Stomach (tissue), 9 donors: ENCODE results near the gene SND1. TPM values are rescaled to one million over a fixed set of nuclear protein-coding genes. Genes with fewer than 3 reads are reported as not detected.

Experiments
- DNase-seq, 2 donors: peaks; one replicate each; pipeline versions ENCODE4 v3.0.0 to v3.0.0-alpha.2; 2013 to 2019
- H3K27ac ChIP-seq, 5 donors: fragments of 200-600 bp in 4 of 5; sonication (generic) in 4 of 5; one replicate each; pipeline ENCODE4 v1.5.1; 2013 to 2019; ENCODE audit warnings: mild to moderate bottlenecking in 1 of 5, moderate library complexity in 1 of 5
- H3K27me3 ChIP-seq, 3 donors: fragments of 200-600 bp; sonication (generic); one replicate each; pipeline ENCODE4 v1.5.1; 2017 to 2019; ENCODE audit warnings: mixed run types in 1 of 3
- H3K36me3 ChIP-seq, 4 donors: fragments of 200-600 bp; sonication (generic); 1 replicate in 3 of 4; 2 replicates in 1 of 4; pipeline ENCODE4 v1.5.1; 2016 to 2019
- H3K4me1 ChIP-seq, 4 donors: fragments of 200-600 bp; sonication (generic); one replicate each; pipeline ENCODE4 v1.5.1; 2016 to 2019
- H3K4me3 ChIP-seq, 4 donors: fragments of 200-600 bp; sonication (generic) in 3 of 4; one replicate each; pipeline ENCODE4 v1.5.1; 2016 to 2019; ENCODE audit warnings: mild to moderate bottlenecking in 1 of 4
- H3K9me3 ChIP-seq, 4 donors: fragments of 200-600 bp; sonication (generic); one replicate each; pipeline ENCODE4 v1.5.1; 2016 to 2019
- EP300 ChIP-seq: sonication (generic); formaldehyde crosslinking; IDR thresholded peaks from one replicate; pipeline ENCODE4 v1.6.1; 2017; ENCODE audit warnings: antibody characterized with exemption
- POLR2A ChIP-seq, 4 donors: fragments of 450-650 bp; IDR thresholded peaks; one replicate each; pipeline ENCODE4 v1.6.1; 2016; ENCODE audit warnings: antibody characterized with exemption in 4 of 4, control low read depth in 2 of 4, mild to moderate bottlenecking in 1 of 4, moderate library complexity in 1 of 4
- POLR2AphosphoS5 ChIP-seq, 3 donors: sonication (generic); formaldehyde crosslinking; IDR thresholded peaks; one replicate each; pipeline ENCODE4 v1.6.1; 2016; ENCODE audit warnings: antibody characterized with exemption in 3 of 3
- WGBS, 5 donors: extraction: QIAGEN DNeasy Blood & Tissue Kit in 3 of 5; methylation state at CpG; one replicate each; pipeline versions ENCODE4 v1.1.5 to v1.1.7; 2013 to 2018; 5-methylcytosine and 5-hydroxymethylcytosine counted together
- intact Hi-C: fragments of 100-400 bp; cut with DNase I; formaldehyde crosslinking; loops from one replicate; pipeline ENCODE4 v1.15.1; 2023; ENCODE audit warnings: low total_unique reads
- polyA plus RNA-seq, 3 donors: library from polyadenylated mRNA; stranded (reverse); fragments of 200-250 nt; gene quantifications; one replicate each; pipeline ENCODE4 v1.2.3, GENCODE V29; 2013
- total RNA-seq, 5 donors: library from RNA; depleted of rRNA; stranded (reverse); fragments of >200 nt; gene quantifications; one replicate each; pipeline versions ENCODE4 v1.1.0 to v1.2.3, GENCODE V29; 2014 to 2016
- TF ChIP-seq, protein P1 (sequence below), 7 experiments: fragments of 450-650 bp in 4 of 7; fragments of 200-600 bp in 3 of 7; sonication (generic) in 3 of 7; IDR thresholded peaks; one replicate each; pipeline ENCODE4 v1.5.1; 2016 to 2019; ENCODE audit warnings: antibody characterized with exemption in 7 of 7, control low read depth in 2 of 7, mild to moderate bottlenecking in 1 of 7
- donor health status: healthy with polysubstance abuse.
- donor health status: Bipolar disorder and iron deficiency.
- donor health status: healthy.

The SND1 gene
- total and polyA plus RNA-seq, 8 donors, result 63.3 to 799 (median 126) TPM

DNA sequence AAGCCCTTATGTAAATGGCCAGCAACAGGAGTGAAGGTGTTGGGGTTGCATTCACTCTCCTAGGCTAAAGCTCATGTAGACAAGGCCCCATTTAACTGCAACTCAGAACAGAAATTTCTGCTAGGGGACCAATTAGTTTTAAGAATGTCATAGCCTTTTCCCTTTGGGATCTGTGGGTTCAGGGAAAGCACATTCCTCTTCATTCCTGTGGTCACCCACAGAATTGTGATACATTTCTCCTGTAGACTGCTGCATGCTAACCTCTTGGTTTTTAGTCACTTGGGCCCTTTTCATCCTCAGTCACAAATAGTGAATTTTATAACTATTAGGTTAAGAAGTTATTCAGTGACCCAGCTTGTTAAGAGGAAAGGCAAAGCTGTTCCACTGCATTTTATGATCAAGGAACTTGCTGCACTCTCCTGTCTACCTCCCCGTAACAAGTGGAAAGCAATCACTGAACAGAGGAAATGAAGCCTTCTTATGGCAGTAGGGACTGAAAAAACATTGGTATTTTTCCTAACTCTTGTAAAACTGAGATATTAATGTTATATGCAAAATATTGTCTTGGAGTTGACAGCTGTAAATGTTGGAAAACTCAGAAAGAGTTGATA is 124.9 kb downstream of the SND1 start:
- peaks cover 0 to 12% (median 5%) of the 10 kb centered on the region in 4 donors for H3K4me1 ChIP-seq
- WGBS, 5 donors, result 95 to 100% (median 96%) methylated on average over 1 of the region's 1 CpG
- no peaks in the 10 kb centered on the region for H3K36me3 ChIP-seq
- H3K27ac ChIP-seq, result no peak overlapping the region
- no peak overlapping the region for H3K4me3 ChIP-seq
- no peaks in the 10 kb centered on the region for H3K9me3 ChIP-seq
- DNase-seq, result no peak
- no peaks in the 10 kb centered on the region for H3K27me3 ChIP-seq
- intact Hi-C loops, result no loop called here
- TF ChIP-seq POLR2AphosphoS5 (IDR thresholded peaks at IDR 0.05), result no peak
- no peak for TF ChIP-seq EP300

- Histone ChIP-seq H3K4me1 (peaks cover 6 to 30% (median 17%) of the 10 kb centered on the region in 4 donors), H3K36me3 (no peaks in the 10 kb centered on the region), H3K27ac (no peak overlapping the region), H3K27me3 (no peaks in the 10 kb centered on the region), H3K9me3 (no peaks in the 10 kb centered on the region), H3K4me3 (no peak overlapping the region)
- intact Hi-C loops, result no loop called here
- WGBS, 5 donors, result 89 to 98% (median 96%) methylated on average over 1 of the region's 1 CpG
- TF ChIP-seq EP300, result no peak
- TF ChIP-seq, protein P1, sequence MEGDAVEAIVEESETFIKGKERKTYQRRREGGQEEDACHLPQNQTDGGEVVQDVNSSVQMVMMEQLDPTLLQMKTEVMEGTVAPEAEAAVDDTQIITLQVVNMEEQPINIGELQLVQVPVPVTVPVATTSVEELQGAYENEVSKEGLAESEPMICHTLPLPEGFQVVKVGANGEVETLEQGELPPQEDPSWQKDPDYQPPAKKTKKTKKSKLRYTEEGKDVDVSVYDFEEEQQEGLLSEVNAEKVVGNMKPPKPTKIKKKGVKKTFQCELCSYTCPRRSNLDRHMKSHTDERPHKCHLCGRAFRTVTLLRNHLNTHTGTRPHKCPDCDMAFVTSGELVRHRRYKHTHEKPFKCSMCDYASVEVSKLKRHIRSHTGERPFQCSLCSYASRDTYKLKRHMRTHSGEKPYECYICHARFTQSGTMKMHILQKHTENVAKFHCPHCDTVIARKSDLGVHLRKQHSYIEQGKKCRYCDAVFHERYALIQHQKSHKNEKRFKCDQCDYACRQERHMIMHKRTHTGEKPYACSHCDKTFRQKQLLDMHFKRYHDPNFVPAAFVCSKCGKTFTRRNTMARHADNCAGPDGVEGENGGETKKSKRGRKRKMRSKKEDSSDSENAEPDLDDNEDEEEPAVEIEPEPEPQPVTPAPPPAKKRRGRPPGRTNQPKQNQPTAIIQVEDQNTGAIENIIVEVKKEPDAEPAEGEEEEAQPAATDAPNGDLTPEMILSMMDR (IDR thresholded peaks at IDR 0.05), result no peak
- no peak for TF ChIP-seq POLR2A (IDR thresholded peaks at IDR 0.05)
- TF ChIP-seq POLR2AphosphoS5 (IDR thresholded peaks at IDR 0.05), result no peak
- DNase-seq, result no peak
Observed at GRCh38 chr7:127780489-127780888, 128.5 kb downstream of the SND1 start.

- Histone ChIP-seq H3K4me1 (peaks cover 6 to 30% (median 17%) of the 10 kb centered on the region in 4 donors), H3K27me3 (no peaks in the 10 kb centered on the region), H3K4me3 (no peak overlapping the region), H3K9me3 (no peaks in the 10 kb centered on the region), H3K36me3 (no peaks in the 10 kb centered on the region), H3K27ac (no peak overlapping the region)
- intact Hi-C loops, result no loop called here
- no peak for DNase-seq
- 52 to 70% (median 67%) methylated on average over 4 of the region's 4 CpGs for WGBS, 5 donors
- TF ChIP-seq POLR2AphosphoS5 (IDR thresholded peaks at IDR 0.05), result no peak
- TF ChIP-seq POLR2A (IDR thresholded peaks at IDR 0.05), result no peak
- TF ChIP-seq EP300, result no peak
- TF ChIP-seq, protein P1 (IDR thresholded peaks at IDR 0.05), result no peak
Observed at GRCh38 chr7:127781081-127781480, 129.1 kb downstream of the SND1 start.

- H3K27ac ChIP-seq, result no peak overlapping the region
- DNase-seq, result no peak
- H3K36me3 ChIP-seq, result no peaks in the 10 kb centered on the region
- intact Hi-C loops, result no loop called here
- peaks cover 6 to 30% (median 19%) of the 10 kb centered on the region in 4 donors for H3K4me1 ChIP-seq
- TF ChIP-seq POLR2A (IDR thresholded peaks at IDR 0.05) (no peak), EP300 (no peak), POLR2AphosphoS5 (IDR thresholded peaks at IDR 0.05) (no peak)
- TF ChIP-seq, protein P1 (IDR thresholded peaks at IDR 0.05), result no peak
- no peaks in the 10 kb centered on the region for H3K9me3 ChIP-seq
- H3K4me3 ChIP-seq, result no peak overlapping the region
- no peaks in the 10 kb centered on the region for H3K27me3 ChIP-seq
Observed at GRCh38 chr7:127782075-127782474, 130.1 kb downstream of the SND1 start.
